NOMO-1 treated with dmso at 0.1 percent for 144 hours (cell line): Measurements from ENCODE around the gene SUSD3.
"Not testable (repeated sequence)": the region's sequence is repeated elsewhere in the genome, so short reads cannot be mapped to it uniquely, and the experiment has no call there.

Experiments
- DNase-seq: peaks from one replicate; lab custom pipeline; 2025; ENCODE audit not compliant: unreplicated experiment; lab: John Stamatoyannopoulos, UW

SUSD3 gene

DNA sequence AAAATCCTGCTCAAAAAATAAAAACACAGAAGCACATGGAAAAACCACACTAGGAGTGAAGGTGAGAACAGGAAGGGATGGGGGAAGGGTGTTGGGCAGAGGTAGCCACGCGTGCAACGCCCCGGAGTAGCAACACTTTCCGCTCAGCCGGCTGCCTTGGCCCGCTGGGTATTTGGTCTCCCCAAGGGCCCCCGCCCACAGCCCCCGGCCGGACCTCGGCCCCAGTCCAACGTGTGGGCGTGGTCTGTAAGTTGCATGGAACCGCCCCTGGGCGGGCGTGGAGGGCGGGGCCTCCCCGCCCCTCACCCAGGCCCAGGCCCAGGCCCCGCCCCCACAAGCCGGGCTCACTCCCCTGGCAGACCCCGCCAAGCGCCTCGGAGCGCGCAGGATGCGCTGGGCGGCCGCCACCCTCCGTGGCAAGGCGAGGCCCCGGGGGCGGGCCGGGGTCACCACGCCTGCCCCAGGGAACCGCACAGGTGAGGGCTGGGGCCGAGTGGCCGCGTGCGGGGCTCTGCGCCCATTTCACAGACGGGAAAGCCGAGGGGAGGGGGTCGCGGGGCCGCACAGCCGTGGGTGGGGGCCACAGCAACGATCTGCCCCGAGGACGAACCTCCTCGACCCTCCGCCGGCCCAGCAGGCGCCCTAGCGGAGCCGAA lies at the start of gene SUSD3:
SUSD3 (plus strand) TSS at position 347 of the 656 bp plus-strand sequence; CDS start at position 389, 42 bp downstream.
- peak; percentile 26 for DNase-seq

DNA sequence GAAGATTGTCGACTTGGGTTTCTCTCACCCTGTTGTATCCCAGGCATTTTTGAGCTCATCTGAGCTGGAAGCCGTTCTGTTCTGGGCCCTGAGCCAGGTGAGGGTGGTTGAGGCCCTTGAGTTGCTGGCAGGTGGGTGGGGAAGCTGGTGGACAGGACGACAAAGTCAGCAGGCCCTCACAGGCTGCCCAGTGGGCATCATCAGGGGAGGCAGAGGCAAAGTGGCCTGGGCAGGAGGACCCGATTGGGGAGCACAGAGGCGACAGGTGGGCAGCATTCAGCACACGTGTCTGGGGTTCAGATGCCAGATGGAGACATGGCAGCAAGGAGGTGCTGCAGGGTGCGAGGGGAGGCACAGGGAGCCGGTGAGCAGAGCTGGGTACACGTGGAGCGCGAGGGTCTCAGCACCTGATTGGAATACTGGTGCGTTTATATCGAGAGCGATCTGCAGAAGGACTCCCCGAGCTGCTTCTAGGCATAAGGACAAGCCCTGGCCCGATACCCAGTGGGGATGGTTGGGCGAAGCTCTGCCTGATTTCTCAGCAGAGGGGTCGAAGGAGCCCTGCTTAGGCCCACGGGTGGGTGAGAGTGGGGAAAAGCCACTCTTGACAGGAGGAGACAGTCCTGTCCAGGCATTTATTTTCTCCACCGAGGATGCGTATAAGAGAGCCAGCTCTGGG lies 49.0 kb upstream of the SUSD3 start:
- DNase-seq: no peak

DNA sequence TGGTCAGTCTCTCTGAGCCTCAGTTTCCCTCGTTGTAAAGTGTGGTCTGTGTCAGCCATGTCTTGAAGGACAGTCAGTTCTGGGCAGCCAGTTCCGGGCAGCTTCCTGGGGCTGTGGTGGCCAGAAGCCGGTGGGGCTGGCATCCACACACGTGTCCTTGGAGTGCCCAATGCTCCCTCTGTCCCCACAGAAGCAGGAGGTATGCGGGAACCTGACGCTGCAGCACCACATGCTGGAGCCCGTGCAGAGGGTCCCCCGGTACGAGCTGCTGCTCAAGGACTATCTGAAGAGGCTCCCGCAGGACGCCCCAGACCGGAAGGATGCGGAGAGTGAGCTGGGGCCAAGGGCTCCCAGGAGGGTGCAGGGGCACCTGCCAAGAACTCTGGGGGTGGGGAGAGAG lies 48.4 kb upstream of the SUSD3 start:
- no peak for DNase-seq

DNA sequence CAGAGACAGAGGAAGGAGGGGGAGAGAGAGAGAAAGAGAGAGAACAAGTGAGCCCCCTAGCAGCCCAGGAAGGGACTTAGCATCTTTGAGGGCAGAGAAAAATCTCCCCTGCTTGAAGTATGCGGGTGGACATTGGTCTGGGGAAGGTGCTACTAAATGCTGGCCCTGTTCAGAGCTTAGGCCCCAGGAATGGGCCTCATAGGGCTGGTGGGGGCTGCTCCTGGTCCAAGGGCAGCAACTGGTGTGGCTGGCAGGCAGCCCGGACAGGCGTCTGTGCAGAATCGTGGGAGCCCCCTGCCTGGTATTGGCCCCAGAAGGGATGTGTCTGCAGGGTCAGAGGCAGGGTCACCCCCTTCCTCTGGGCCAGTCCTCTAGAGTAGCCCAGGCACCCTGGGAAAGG lies 47.8 kb upstream of the SUSD3 start:
- no peak for DNase-seq

DNA sequence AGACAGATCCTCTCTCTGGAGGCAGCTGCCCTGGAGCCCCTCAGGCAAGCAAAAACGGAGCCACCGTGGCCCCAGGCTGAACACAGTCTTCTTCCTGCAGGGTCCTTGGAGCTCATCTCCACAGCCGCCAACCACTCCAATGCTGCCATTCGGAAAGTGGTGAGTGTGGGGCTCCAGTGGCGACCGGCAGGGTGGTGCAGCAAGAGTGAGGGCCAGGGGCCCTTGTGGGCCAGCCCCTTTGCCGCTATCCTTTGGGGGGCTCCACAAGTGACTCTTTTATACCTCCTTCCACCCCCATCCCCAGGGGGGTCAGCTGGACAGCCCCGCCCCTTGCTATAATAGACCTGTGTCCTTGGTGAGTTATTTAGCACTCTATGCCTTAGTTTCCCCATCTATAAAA lies 47.4 kb upstream of the SUSD3 start:
- no peak for DNase-seq

DNA sequence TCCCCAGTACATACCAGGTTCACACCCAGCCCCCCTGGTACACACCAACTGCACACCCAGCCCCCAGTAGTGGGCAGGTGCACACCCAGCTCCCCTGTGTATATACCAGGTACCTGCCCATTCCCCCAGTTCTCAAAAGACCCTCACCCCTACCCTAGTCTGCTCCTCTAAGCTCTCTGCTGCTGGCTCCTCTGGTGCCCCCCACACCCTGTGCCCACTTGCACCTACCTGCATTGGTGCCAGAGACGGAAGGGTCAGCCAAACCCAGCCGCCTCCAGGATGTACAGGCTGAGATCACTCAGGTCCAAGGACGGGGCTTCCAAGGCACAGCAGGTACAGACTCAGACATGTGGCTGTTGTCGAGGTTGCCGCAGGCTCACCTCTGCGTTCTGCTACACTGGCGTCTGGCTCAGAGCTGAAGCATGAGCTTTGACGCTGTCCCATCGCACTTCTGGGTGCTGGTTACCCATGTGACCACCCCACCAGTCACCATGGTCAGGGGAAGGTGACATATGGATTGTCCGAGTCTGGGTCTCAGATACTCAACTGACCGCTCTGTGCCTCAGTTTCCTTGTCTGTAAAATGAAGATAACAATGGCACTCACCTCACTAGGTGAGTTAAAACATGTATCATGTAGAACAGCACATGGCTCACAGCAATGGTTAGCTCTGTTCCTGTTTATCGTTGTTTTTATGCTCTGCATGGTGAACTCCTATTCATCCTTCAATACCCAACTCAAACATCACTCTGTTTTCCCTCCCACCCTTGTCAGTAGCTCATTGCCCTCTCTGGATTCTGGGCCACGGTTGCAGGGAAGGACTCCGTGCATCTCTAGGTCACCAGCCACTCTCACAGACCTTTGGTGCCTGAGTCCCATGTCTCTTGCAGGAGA lies 45.3 kb upstream of the SUSD3 start:
- DNase-seq: no peak

DNA sequence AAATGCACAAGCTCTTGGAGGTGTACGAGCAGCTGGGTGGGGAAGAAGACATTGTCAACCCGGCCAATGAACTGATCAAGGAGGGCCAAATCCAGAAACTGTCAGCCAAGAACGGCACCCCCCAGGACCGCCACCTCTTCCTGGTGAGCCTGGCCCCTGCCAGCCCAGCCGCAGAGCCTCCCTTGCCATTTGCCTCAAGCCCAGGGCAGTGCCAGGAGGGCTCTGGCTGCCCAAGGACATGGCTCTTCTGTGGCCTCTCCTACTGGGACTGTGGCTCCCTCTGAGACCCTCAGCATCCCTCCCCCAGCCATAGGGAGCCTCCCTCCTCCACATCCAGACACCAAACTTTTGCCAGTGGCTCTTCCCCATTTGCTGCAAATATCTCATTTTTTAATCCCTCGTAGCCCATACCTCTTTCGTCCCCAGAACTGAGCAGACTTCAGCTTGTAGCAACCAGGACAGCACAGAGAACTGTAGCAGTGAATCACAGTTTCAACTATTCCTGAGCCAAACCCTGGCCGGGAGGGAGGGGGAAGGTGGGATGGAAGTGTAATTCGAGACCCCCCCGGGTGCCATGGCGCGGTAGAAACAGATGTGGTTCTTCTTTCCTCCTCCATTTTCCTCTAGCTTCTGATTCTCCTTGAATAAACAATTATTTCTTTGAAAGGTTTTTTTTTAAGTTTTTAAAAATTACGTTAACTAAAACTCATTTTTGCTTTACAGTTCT lies 44.5 kb upstream of the SUSD3 start:
- no peak for DNase-seq

DNA sequence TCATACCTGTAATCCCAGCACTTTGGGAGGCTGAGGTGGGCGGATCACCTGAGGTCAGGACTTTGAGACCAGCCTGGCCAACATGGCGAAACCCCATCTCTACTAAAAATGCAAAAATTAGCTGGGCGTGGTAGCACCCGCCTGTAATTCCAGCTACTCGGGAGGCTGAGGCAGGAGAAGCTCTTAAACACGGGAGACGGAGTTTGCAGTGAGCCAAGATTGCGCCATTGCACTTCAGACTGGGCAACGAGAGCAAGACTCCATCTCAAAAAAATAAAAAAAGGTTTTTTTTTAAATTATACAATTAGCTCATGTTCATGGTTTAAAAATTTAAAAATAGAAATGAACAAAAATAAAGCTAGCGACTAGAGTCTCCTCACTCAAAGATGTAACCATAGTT lies 43.3 kb upstream of the SUSD3 start:
- not testable (repeated sequence) for DNase-seq

DNA sequence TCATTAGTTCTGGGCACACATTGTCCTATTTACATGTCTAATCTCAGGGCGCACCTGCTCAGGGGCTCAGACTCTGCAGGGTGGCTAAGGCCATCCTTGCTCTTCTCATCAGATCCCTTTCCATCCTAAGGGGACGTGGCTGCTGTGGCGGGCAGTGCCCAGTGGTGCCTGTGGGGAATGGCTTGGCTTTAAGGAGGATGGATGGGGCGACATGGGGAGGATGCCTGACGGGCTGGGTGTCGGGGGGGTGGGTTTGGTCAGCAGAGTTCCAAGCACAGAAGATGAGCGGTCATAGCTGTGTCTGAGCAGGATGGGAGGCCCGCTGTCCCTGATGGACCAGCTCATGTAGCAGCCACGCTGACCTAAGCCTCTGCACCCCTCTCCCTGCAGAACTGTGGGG lies 40.9 kb upstream of the SUSD3 start:
- DNase-seq: no peak

DNA sequence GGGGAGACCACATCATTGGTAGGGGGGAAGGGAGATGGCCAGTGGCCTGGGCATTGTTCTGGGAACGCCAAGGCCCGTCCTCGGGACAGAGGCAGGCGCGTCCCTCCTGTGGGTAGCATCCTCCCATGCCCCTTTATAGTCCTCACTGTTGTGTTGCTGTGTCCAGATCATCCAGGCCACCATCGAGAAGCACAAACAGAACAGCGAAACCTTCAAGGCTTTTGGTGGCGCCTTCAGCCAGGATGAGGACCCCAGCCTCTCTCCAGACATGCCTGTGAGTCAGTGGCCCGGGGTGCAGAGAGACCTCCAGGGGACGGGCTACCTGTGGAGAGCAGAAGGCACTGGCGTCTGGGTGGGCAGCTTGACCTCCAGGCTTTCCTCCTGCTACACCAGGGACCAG lies 38.4 kb upstream of the SUSD3 start:
- DNase-seq: no peak

DNA sequence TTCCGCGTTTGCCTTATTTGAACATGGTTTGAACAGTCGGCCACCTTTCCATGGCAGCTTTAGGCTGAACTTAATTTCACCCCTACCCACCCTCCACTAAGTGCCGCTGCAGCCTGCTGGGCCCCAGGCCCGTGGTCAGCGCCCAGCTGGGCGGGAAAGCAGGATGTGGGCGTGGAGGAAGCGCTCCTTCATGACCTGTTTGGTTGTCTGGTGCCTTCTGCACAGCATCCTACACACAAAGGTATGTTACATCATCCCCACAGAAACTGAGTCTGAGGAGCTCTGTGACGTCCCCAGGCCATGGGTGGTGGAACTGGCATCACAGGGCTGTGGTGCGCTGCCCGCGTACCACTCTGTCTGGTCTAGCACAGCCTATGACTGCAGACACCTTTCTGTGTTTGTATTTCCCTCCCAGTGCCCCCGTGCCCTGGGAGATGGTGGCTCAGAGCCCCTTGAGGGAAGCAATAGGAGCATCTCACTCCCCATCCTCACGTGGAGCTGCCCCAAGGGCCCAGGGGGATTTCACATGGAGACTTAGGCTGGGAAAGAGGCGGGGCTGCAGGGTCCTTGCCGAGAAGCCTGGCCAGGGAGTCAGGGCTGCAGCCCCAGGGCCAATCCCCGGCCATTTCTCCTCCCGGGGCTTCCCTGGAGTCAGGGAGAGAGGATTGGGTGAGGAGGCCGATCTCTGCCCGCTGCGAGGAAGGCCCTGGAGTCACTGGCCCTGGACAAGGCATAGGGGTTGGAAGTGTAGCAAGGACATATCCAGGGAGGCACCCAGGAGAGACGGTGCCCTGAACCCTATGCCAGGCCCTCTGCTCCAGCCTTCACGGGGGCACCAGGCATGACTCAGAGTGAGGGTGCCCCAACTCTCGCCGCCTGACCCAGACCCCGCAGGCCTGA lies 37.5 kb upstream of the SUSD3 start:
- no peak for DNase-seq

DNA sequence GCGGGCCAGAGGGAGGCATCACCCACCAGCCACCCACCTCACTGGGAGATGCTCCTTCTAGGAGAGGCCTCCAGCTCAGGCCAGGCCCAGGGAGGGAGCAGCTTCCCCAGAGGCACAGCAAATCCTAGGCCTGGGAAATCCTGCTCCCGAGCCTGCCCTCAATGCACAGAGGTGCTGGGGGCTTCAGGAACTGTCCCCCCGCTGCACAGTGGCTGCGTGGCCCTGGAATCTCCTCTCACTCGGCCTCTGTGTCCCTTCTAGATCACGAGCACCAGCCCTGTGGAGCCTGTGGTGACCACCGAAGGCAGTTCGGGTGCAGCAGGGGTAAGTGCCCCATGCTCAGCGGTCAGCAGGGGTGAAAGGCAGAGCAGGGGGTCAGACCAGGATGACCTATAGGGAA lies 36.4 kb upstream of the SUSD3 start:
- no peak for DNase-seq

DNA sequence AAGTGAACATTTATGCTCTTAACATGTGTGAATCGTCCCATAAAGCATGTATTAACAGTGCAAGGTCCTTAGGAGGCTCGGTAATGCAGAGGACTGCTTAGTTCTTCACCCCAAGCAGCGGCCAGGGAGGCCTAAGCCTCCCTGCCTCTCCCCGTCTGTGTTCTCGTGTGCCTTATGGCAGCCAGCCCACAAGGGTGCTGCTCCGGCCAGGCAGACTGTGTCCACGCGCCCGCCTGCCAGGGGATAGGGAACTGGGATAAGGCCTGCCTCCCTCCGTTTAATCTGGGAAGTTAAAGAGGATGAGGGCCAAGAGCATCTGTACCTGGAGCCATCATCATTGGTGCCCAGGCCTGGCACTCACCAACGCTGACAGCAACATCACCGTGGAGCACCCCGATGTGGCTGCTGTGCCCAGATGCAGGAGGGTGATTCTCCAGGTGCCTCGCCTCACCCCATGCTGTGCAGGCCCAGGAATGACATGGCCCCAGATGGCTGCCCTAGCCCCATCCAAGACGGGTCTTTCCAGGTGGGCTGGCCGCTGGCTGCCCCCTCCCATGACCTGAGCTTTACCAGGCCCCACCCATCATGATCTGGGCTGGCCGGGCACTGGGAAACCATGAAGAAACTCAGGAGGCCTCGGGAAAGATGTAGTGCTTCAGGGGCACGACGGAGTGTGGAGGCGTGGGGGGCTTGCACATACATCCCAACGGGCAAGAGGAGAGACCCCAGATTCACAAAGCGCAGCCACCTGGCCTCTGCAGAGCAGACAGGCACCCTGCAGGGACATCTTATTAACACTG lies 35.6 kb upstream of the SUSD3 start:
- no peak for DNase-seq

DNA sequence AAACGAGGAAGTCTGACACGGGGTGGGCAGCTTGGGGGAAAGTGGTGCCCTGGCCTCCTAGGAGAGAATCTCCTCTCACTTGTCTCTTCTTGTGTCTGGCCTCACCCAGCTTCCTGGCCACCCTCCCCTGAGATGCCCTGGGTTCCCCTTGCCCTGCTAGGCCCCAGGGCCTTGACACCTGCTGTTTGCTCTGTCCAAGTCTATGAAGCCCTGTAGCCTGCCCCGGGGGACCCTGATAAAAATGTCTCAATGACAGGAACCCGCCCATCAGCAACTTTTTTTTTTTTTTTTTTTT lies 35.0 kb upstream of the SUSD3 start:
- DNase-seq: no peak

DNA sequence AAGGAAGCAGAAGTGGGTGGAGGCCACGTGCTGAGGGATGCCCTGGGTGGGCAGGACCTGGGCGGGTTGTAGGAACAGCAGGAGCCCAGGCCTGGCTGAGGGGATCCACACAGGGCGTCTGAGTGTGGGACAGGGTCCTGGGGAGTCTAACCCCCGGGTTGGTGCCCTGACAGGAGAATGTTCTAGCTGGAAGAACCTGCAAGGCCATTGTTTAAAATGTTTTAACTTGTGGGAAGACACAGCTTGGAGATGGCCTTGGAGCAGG lies 33.9 kb upstream of the SUSD3 start:
- no peak for DNase-seq

DNA sequence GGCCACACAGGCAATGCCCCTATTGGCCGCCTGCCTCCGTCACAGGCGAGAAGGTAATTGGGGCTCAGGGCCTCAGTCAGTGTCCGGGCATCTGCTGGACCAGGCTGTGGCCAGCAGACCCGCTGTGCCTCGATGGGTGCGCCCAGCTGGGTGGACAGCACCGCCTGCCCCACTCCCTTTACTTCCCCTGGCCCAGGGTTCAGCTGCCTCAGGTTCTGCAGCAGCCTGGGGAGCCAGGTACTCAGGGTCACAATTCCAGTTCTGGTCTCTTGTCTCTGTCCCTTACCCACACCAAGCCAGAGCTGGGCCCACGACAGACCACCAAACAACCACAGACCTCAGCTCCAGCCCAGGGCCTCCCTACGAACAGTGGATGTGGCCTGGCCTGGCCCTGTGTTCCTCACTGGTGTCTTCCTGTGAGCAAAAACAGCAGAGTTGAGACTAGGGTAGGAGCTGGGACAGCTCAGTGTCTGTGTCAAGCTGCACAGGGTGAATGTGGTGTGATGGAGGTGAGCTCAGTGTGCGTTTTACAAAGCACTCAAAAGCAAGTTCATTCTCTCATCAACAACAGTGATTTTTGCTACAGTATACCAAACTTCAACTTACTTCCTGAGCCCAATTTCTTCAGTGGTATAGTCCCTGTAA lies 33.4 kb upstream of the SUSD3 start:
- no peak for DNase-seq

DNA sequence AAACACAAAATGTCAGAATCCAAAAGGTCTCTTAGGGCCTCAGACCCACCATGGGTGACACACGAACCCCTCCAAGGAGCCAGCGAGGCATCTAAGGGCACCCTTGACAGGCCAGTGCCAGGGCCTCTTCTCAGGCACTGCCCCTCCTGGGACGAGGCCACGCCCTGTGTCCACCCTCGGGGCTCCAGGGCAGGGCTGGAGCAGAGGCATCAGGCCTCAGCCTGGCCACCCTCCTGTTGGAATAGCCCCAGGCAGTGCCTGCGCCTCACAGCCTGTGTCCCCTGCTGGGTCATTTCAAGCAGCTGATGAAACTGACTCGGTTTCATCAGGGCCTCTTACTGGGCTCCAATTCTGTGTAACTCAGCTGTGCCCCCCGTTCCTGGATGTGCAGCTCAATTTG lies 32.8 kb upstream of the SUSD3 start:
- no peak for DNase-seq

DNA sequence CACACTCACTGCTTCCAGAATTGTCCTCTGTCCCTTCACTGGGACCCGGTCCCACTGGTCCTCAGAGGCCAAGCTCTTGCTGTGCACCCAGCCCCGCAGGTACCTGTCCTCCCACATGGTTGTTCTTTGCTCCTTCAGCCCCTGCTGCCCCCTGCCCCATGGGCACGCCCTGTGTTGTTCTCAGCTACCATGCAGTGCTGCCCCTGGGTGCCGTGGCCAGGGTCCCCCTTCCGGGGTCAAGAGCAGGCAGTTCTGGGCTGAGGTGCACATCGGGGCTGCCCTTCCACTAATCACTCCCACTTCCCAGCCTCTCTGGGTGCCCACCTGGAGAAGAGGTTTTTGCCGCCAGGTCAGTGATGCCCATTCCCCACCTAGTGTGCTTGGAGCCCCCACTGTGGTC lies 31.9 kb upstream of the SUSD3 start:
- no peak for DNase-seq

DNA sequence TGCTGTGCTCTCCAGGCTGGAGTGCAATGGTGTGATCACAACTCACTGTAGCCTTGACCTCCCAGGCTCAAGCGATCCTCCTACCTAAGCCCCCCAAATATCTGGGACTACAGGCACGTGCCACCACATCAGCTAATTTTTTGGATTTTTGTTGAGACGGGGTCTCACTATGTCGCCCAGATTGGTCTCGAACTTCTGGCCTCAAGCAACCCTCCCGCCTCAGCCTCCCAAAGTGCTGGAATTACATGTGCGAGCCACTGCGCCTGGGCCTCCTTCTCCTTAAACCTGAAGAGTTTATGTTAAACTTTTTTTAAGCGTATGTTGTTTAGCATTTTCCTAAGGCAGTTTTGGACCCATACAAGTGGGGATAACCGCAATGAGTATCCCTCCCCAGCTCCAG lies 30.8 kb upstream of the SUSD3 start:
- no peak for DNase-seq
